ENCODE results near the gene ATP2A2. TPM values are rescaled to one million over a fixed set of nuclear protein-coding genes. Genes with fewer than 3 reads are reported as not detected.

ATP2A2 gene
- polyA plus RNA-seq, 4 donors = 152 to 167 (median 160) TPM

Other genes starting within 250 kb of the ATP2A2 start
- 10 to 100 TPM; 32.0 to 34.2 (median 33.9) TPM for gene C12orf76, start 232.7 kb upstream of the ATP2A2 start, polyA plus RNA-seq (ENCODE audit: insufficient read length in 4 of 4)
- 10 to 100 TPM; 44.0 to 54.8 (median 52.7) TPM for gene IFT81, start 156.9 kb upstream of the ATP2A2 start, polyA plus RNA-seq (ENCODE audit: insufficient read length in 4 of 4)
- gene ANAPC7, start 122.5 kb downstream of the ATP2A2 start, polyA plus RNA-seq (ENCODE audit: insufficient read length in 4 of 4) = 10 to 100 TPM; 66.5 to 85.4 (median 69.9) TPM
- gene ARPC3, start 169.1 kb downstream of the ATP2A2 start, polyA plus RNA-seq (ENCODE audit: insufficient read length in 4 of 4) = 100 to 1,000 TPM; 261 to 306 (median 285) TPM
- 10 to 100 TPM; 34.1 to 42.8 (median 37.2) TPM for gene GPN3, start 187.0 kb downstream of the ATP2A2 start, polyA plus RNA-seq (ENCODE audit: insufficient read length in 4 of 4)
- gene FAM216A, start 187.6 kb downstream of the ATP2A2 start, polyA plus RNA-seq (ENCODE audit: insufficient read length in 4 of 4) = 10 to 100 TPM; 13.4 to 18.9 (median 17.1) TPM
- 100 to 1,000 TPM; 137 to 144 (median 141) TPM for gene VPS29, start 220.9 kb downstream of the ATP2A2 start, polyA plus RNA-seq (ENCODE audit: insufficient read length in 4 of 4)
- 1 to 10 TPM; 1.1 to 1.3 (median 1.2) TPM for gene RAD9B, start 221.1 kb downstream of the ATP2A2 start, polyA plus RNA-seq (ENCODE audit: insufficient read length in 4 of 4)

All from right renal pelvis (tissue), 4 donors.